A204.1 (cell line): ENCODE measurements around the gene SLC8A3.

Experiments used
- FAIRE-seq: peaks from 2 replicates; lab custom pipeline; 2012; peaks lifted over from hg19 to GRCh38; lab: Jason Lieb, UNC

SLC8A3 gene

DNA sequence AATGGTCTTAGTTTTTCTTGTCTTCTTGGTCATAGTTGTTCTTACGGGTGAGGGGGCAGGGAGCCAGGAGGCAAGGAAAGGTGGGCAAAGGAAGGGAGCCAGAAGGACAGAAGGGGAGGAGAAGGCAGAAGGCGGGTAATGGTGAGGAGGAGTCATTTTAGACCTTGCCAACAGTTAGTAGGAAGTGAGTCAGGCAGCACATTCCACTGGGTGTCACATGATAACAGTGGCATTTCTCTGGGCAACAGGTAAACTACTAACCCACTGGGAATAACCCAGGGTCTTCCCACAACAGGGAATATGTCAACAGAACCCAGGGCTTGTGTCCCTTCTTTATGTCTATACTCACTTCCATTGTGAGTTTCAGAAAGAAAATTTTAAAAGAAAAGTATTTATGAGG is 127.6 kb downstream of the SLC8A3 start:
- FAIRE-seq: no peak

DNA sequence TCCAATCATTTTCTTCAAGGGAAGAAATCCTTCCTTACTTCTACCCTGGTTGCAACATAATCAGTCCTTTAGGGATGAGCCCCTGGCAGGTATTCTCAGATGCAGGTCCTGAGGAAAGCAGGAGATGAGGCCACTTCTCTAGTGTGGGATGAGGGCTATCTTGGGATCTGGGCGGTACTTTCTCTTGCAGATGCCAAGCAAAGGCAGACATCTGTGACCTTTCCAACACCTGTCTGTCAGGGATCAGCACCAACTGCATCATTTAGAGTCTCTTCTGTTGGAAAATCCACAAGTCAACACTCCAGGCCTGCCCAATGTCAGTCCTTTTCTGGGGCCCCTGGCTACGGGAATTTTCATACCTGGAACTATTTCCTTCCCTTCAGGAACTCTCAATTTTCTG is 129.2 kb downstream of the SLC8A3 start:
- no peak for FAIRE-seq

DNA sequence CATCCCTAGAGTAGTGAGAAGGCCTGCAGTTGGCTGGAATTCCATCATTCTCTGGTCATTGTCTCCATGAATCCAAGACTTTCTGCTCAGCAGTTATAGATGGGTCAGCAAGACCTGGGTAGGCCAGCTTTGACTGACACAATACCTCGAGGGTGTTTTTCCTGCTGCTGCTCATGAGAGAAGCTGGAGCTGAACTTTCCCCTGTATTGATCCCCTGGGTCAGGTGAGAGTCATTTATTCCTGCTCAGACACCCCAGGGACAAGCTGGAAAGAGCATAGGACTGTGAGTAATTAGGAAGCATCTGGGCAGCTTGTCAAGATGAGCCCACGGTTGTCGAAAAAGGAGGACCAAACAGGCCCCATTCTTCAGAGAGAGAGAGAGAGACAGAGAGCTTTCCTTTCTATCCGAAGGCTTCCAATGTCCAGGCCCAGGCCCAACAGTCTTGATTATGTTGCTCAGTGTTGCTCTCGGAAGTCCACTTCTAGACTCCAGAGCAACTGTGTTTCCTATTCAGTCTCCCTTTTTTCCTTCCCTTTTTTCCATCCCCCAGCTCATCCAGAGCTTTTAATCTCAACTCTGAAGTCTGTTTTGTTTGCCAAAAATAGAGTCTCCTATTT is 131.1 kb downstream of the SLC8A3 start:
- FAIRE-seq: no peak

DNA sequence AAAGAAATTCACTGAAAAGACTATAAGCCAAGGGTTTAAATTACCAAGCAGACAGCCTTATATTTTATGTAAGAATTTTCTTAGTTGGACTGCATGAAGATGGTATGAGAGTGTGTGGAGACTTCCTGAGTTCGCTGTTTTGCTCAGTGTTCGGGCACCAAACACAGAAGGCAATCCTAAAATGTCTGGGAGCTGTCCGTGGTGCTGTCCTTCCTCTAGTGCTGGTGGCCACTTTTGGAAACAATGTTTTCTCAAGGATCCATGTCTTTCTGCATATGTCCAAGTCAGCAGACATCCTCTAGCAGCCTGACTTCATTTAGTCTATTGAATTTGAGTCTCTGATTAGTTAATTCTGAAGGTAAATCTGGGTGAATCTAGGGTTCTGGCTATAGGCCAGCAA is 135.8 kb downstream of the SLC8A3 start:
- no peak for FAIRE-seq

DNA sequence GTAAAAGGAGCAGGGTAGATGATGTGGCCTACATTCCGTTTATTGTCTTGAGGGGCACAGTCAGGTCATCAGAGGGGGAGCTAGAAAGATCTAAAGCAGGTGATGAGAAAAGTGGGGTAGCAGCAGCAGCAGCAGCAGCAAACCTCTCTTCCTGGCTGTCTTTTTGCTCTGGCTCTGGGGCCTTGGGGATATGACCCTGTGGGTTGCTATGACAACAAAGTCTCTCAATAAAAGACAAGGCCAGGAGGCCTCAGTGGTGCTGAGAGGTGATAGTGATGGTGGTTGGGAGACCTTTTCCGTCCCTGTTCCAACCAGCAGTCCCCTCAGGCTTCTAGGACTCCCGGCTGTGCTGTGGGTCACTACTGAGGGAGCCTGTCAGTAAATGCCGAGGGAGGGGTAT is 138.6 kb downstream of the SLC8A3 start:
- FAIRE-seq: no peak

DNA sequence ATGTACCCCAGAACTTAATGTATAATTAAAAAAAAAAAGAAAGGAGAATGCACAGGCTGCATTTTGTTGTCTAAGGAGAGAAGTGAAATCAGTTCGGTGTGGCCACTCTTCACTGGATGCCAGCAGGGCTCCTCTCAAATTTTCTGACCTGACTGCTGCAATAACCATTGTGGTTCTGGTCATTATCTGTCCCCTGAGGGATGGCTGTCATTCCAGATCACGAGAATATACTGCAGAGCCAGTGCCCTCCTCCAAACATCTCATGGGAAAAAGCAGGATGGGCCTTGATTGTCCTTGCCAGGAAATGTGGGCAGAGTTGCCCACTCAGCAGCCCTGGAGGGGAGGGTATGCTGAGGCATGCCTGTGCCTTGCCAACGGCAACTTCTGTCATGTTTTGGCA is 139.1 kb downstream of the SLC8A3 start:
- no peak for FAIRE-seq

DNA sequence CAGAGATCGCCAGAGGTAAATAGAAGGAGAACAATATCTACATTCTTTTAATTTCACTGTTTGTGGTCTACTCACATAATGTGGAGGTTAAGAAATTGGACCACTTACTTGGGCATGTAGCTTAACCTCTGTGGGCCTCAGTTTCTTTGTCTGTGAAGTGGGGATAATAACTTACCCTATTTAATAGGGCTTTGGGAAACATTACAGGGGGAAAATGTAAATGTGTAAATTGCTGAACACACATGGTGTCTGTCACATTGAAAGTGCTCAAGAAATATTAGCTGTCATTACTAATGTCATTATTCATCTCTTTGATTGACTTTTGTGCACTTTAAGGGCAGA is 140.5 kb downstream of the SLC8A3 start:
- no peak for FAIRE-seq

DNA sequence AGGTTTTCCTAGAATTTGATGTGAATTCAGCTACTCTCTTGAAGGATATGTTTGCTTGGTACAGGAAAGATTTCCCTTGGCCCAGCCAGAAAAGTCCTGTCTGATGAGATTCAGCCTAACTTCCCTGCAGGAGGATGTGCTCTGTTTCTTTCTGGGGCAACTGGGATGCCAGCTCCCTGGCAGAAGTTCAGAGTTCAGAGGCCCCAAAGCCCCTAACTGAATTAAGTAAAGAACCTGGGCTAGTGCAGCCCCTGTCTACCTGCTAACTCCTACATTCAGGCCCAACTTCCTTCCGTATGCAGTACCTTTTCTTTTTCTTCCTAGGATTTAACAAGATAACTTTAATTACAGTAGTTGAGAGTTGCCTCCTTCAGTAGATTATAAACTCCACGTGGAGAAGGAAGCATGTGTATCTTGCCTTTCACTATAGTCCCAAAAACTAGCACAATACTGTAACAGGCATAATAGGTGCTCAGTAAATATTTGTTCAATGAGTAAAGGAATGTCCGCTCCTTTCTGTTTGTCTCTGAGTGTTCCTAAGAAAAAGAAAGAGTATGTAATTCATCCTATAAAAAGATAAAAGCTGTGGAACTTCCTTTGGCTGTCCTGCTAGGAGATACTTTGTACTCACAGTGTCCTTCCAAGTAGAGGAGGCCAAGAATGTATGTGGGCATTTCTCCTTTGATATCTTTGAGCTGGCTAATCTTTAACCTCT is 141.0 kb downstream of the SLC8A3 start:
- no peak for FAIRE-seq

DNA sequence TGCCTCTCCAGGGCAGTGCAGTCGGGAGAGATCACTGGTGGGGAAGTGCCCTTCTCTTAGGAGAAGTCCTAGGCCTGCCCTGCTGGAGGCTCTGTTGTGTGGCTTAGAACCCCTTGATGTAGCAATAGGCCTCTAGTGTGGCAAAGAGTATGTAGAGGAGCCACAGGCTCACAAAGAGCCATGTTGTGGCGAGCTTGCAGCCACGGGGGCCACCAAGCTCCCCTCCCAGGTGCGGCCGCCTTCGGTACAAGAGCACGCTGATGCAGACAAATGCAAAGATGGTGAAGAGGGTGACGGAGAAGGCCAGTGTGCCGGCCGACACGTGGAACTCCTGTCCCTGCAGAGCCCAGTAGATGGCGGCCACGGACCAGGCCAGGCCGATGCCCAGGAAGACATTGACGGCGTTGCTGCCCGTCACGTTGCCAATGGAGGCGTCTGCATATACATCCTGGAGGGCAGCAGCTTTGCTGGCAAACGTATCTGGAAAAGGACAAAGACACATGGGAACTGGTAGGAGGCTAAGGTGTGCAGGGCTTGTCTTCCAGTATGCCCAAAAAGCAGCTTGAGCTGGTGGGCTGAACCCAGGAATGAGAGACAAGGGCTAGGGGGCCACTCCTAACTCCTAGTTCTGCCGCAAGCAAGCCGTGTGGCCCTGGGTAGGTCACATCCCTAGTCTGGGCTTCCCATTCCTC is 142.8 kb downstream of the SLC8A3 start:
- FAIRE-seq: no peak

DNA sequence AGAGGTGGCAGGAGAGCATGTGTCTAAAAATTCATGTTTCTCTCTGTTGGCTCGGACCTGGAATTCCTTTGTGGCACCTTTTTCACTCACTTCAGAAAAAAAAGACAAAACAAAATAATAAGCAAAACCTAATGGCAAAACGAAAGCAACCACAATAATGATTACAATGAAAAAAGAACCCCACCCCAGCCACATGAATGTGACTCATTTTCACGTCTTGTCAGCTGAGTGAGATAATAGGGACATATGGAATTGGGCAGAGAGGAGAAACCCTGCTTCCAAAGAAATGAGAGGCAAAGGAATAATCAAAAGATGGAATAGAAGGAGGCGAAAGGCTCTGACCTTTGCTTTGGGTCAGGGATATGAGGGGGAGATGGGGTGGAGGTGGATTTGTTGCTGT is 143.4 kb downstream of the SLC8A3 start:
- no peak for FAIRE-seq

DNA sequence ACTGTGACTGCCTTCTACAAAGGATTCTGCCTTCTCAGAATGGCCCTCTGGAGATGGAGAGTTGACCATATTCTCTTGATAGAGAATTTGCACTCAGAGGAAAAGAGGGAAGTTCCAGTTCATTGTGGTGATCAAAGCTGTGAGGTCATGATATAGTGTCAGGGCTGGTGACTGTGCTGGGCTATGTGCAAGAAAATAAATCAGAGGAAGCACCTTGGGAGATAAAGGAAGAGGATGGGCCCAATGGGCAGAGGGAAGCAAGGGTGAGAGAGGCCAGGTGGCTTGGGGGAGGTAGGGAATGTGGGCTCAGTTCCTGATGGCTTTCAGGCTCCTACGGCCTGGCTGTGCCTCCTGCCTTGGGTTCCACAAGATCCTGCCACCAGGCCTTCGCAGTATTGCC is 145.8 kb downstream of the SLC8A3 start:
- FAIRE-seq: no peak

DNA sequence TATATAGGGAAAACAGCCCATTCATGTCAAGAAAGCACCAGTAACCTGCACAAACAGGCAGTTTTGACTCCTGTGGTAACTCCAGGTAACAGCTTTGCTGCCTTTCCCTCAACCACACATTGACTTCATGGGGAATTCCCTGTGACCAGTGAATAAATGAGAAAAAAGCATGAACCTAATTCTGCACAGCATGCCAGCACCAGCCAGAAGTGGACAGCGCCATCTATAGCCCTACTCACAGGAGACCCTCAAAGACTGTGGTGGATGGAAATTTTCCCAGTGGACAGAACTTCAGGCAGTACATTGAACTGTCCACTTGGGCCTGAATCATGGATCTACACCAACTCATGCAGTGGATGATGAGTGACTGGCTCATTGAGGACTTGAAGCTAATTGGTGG is 152.1 kb downstream of the SLC8A3 start:
- no peak for FAIRE-seq

DNA sequence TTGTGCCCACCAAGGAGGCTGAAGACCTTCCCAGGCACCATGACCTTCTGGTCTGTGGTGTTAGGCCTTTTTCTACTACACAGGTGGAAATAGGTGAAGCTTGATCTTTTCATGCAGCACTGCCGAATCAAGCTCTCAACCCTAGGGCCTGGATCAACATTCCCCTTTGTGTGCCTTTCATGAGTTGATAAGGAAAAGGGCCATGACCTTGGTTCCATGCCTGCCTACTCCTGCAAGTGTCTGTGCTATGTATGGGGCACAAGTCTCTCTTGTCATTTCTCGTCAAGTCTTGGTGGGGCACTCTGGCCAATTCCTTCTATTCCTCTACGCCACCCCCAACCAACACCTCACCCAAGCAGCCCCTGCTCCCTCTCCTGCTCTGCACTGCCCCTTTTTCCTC is 154.5 kb downstream of the SLC8A3 start:
- FAIRE-seq: no peak

DNA sequence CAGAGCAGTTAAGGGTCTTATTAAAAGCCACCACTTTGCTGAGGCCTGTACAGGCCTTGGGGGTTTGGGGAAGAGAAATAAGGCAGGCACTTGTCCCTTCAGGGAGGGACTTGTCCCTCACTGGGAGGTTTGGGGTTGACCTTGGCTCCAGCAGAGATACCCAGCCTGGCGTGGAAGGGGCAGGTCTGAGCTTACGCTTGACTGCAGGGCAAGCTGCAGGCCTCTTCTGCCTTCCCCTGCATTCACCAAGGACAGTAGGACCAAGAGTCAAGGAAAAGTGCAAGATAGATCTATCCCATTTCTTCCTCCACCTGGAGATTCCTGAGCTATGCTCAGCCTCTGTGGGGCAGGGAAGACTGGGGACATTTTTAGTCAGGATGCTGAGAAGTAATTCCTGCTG is 155.2 kb downstream of the SLC8A3 start:
- no peak for FAIRE-seq

DNA sequence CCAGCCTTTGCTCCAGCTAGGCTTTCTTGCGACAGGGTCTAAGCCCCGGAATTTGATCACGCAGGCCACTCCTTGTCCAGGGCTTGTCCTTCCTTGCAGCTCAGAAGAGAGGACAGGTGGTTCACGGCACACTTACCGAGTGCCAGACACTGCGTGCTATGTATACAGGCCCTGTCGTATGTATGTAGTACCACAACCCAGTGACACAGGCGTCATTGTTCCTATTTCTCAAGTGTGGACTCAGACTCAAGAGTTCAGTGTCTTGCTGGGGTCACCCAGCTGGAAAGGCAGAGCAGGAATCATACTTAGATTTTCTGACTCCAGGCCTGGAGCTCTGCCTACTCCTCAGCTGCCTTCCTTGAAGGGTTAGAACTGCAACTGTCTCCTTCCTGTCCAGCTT is 155.6 kb downstream of the SLC8A3 start:
- no peak for FAIRE-seq

DNA sequence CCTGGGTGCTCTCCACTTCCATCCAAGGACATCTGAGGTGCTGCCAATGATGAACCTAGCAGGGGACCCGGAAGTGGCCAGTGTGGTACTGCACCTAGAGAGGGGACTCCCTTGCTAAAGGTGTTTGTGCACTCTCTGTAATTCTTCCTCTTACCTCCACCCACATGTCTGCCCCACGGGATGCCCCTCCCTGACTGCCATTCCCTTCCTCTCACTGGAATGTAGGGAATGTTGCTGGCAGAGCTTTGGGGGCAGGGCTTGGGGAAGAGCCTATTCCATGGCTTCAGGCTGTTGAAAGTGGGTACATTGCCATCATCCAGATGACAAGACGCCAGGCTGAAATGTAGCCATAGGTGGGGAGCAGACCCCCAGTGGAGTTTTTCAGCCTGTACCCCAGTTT is 156.3 kb downstream of the SLC8A3 start:
- FAIRE-seq: no peak

DNA sequence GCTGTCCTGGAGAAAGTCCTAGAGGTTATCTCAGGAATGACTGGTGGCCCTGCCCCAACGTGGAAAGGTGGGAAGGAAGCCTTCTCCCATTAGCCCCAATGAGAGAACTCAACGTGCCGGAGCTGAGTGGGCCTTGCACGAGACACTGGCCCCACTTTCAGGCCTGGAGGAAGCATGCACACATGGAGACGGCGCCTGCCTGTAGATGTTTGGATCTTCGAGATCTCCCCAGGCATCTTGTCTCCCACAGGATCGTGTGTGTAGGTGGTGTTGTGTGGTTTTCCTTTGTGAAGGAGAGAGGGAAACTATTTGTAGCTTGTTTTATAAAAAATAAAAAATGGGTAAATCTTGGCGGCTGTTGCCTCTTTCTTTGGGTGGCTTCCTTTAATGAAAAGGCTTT is 156.7 kb downstream of the SLC8A3 start:
- no peak for FAIRE-seq

DNA sequence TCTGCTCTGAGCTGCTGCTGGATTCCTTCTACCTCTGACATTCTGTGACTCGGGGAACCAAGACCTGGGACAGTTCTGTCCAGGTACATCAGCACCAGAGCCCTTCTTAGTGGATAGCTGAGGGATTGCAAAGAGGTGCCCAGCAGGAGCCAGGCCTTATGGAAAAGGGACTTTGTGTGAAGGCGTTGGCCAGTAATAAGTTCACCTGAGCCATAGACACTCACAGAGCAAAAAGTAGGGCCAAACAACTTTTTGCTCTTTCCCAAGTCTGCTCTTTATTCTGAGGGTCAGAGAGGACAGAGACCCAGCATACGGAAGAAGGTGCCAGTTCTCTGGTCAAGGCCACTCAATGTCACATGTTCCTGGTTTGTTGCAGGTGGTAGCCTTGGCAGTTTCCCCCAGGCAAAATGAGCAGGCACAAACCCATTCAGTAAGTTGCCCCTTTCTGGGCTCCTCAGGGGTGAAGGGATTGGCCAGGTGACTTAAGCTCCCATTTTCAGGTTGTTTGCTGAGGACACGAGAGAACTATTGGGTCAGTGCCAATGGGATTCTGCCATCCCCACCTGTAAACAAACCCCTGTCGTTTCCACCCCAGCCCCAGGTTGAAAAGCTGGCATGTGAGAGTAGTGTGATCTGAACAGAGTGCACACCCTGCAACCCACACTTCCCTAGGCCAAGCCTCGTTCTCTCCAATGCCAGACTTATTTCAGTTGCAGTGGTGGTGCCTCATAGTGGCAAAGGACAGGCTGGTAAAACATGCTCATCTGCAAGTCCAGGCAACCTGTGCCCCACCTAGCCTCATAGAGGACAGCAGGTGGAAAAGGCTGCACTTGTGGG is 159.2 kb downstream of the SLC8A3 start:
- FAIRE-seq: no peak

DNA sequence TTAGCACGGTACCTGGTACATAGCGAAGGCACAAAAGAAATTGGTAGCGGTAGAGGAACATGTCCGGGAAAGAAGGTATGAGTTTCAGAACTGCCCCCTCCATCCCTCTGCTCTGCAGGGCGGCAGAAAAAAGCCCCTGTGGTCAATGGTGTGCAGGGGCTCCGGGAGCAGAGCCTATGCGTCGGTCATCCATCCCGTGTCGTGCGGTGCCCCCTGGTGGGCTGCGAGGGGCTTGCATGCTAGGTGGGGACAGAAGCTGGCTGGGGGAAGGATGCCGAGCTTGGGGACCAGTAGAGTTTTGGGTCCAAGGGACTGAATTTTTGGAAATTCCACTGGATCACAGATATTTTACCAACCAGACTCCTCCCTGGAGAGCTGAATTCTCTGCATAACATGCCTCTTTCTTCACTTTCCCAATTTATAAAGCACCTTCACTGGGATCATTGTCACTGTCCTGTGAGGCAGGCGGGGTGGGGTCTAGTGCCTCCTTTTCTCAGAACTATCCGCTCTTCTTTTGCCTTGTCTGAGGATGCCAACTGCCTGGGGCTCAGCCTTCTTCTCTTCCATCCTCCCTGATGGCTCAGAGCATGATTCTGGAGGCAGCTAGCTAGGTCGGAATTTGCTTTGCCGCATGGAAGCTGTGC is 160.8 kb downstream of the SLC8A3 start:
- FAIRE-seq: no peak

DNA sequence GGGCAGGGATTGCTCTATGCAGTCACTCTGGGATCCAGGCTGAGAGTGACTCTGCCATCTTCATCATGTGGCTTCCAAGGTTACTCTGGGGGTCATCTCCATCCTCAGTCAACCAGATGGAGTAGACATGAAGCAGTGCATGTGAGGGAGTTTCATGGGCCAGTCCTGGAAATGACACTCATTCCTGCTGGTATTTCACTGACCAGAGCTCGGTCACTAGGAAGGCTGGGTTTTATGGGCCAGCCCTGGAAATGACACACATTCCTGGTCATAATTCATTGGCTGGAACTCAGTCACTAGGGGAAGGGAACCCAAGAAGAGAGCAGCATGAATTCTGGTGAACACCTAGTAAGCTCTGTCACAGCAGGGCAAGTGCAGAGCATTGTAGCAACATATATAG is 164.9 kb downstream of the SLC8A3 start:
- FAIRE-seq: no peak

DNA sequence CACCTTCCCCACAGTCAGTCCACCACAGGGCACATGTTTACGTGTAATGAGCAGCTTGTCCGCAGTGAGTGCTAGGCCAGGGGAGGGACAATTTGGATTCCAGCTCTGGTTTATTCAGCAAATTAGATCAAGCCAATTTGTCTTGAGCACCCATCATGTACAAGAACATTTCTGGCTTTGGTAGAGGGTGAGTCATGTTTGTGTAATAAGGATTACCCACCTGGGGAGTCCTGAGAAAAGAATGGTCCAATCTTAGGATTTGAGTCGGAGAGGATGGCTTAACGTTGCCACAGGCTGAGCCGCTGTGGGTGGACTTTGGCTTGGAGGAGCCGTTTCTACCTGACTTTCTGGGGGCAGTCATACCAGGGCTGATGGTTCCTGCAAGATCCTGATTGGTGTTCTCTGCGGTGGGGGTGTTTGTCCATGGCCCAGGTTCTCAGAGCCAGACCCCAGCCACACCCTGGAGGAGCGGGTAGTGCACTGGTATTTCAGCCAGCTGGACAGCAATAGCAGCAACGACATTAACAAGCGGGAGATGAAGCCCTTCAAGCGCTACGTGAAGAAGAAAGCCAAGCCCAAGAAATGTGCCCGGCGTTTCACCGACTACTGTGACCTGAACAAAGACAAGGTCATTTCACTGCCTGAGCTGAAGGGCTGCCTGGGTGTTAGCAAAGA is 165.8 kb downstream of the SLC8A3 start:
- FAIRE-seq: no peak
